Transverse colon (tissue), 4 donors: ENCODE measurements around the gene GPR151.

ENCODE experiments used
- EP300 ChIP-seq: sonication (generic); formaldehyde crosslinking; IDR thresholded peaks from one replicate; pipeline ENCODE4 v1.6.1; 2017; ENCODE audit warnings: antibody characterized with exemption, low read depth
- POLR2A ChIP-seq: fragments of 450-650 bp; IDR thresholded peaks from one replicate; pipeline ENCODE4 v1.6.1; 2016; ENCODE audit warnings: antibody characterized with exemption, mild to moderate bottlenecking, moderate library complexity
- POLR2AphosphoS5 ChIP-seq, 3 donors: sonication (generic); formaldehyde crosslinking; IDR thresholded peaks; one replicate each; pipeline ENCODE4 v1.6.1; 2016; ENCODE audit warnings: antibody characterized with exemption in 3 of 3
- TF ChIP-seq, protein P1 (sequence below), 5 experiments: fragments of 200-600 bp in 3 of 5; fragments of 450-650 bp in 2 of 5; sonication (generic) in 3 of 5; IDR thresholded peaks; 1 replicate in 2 of 5; 2 replicates in 3 of 5; pipeline ENCODE4 v1.5.1; 2016 to 2017; ENCODE audit warnings: antibody characterized with exemption in 5 of 5, inconsistent platforms in 3 of 5, mild to moderate bottlenecking in 2 of 5, moderate library complexity in 1 of 5

DNA sequence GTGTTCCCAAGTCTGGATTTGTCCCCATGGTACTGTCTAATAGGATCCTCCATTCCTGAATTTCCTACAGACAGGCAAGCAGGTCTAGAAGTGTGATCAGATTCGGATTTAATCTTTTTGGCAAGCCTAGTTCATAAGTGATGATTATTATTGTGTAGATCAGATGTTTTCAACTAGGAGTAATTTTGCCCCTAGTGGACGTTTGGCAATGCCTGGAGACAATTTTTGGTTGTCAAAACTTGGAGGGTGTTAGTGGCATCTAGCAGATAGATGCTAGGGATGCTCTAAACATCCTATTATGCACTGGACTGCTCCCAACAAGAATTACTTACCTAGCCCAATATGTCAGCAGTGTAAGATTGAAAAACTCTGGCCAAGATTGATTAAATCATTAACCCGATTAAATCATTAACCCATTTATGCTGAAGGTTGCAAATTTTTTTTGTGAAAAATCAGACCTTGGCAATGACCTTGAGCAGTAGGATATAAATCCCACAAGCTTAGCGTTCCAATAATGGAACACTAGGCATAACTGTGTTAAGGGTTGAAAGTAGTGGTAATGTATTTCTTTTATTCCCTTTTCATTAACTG is 40.7 kb downstream of the GPR151 start:
- TF ChIP-seq, protein P1, sequence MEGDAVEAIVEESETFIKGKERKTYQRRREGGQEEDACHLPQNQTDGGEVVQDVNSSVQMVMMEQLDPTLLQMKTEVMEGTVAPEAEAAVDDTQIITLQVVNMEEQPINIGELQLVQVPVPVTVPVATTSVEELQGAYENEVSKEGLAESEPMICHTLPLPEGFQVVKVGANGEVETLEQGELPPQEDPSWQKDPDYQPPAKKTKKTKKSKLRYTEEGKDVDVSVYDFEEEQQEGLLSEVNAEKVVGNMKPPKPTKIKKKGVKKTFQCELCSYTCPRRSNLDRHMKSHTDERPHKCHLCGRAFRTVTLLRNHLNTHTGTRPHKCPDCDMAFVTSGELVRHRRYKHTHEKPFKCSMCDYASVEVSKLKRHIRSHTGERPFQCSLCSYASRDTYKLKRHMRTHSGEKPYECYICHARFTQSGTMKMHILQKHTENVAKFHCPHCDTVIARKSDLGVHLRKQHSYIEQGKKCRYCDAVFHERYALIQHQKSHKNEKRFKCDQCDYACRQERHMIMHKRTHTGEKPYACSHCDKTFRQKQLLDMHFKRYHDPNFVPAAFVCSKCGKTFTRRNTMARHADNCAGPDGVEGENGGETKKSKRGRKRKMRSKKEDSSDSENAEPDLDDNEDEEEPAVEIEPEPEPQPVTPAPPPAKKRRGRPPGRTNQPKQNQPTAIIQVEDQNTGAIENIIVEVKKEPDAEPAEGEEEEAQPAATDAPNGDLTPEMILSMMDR (IDR thresholded peaks at IDR 0.05): peak in 1 of 5 experiments; percentile 5
- no peak for TF ChIP-seq POLR2A
- no peak for TF ChIP-seq POLR2AphosphoS5 (IDR thresholded peaks at IDR 0.05)
- no peak for TF ChIP-seq EP300
